Activated CD4-positive, alpha-beta T cell treated with anti-CD3 and anti-CD28 coated beads, Interleukin-2, Interleukin-6, amounts not matched to agents 100 ng/mL and 50 ng/mL, durations not matched to agents 16 hours and 8 hours (primary cell): ENCODE measurements around the gene PTPRU.

Source experiments
- DNase-seq: peaks from one replicate; pipeline ENCODE4 v3.0.0-alpha.2; 2020

The PTPRU gene

GRCh38 chr1:29342351-29342750 lies 106.0 kb downstream of the PTPRU start:
- DNase-seq: no peak

DNA sequence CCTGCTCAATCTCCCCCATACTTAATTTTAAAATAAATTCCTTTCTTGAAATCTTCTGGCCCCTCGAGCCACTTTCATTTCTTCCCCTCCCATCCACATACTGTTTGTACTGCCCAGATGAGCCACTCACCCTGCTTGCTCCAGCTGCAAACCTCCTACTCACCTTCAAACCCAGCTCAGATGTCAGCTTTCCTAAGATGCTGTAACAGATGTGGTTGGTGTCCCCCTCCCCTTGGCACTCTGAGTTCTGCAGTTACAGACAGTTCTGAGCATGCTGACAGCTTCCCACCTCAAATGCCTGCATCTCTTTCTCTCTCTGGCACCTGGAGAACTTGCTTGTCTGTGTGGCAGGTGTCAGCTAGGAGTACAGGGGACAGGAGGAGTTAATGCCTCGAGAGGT lies 106.7 kb downstream of the PTPRU start:
- DNase-seq: no peak

- DNase-seq: no peak
These were observed 107.2 kb downstream of the PTPRU start for GRCh38 chr1:29343476-29343875.

DNA sequence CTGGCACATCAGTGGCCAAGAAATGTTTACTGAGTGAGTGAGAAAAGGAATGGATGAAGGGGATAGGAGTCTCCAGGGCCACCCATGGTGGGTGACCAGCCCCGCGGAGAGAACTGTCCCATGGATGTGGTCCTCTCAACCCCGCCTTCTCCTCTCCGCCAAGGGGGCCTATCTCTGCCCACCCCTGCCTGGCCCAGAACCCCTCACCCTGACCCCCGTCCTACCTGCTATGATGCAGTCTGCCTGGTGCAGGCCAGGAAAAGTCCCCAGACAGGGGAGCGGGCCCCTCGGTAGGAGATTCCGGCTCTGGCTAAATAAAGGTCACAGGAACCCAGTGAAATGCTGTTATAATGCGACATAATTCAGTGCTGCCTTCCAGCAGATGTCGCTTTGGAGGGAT lies 107.6 kb downstream of the PTPRU start:
- no peak for DNase-seq

GRCh38 chr1:29344336-29344735 lies 108.0 kb downstream of the PTPRU start:
- no peak for DNase-seq

GRCh38 chr1:29346576-29346975 lies 110.3 kb downstream of the PTPRU start:
- DNase-seq: no peak

- DNase-seq: no peak
These were observed 113.7 kb downstream of the PTPRU start for GRCh38 chr1:29349871-29350491.

- no peak for DNase-seq
These were observed 116.5 kb downstream of the PTPRU start for GRCh38 chr1:29352719-29353420.

DNA sequence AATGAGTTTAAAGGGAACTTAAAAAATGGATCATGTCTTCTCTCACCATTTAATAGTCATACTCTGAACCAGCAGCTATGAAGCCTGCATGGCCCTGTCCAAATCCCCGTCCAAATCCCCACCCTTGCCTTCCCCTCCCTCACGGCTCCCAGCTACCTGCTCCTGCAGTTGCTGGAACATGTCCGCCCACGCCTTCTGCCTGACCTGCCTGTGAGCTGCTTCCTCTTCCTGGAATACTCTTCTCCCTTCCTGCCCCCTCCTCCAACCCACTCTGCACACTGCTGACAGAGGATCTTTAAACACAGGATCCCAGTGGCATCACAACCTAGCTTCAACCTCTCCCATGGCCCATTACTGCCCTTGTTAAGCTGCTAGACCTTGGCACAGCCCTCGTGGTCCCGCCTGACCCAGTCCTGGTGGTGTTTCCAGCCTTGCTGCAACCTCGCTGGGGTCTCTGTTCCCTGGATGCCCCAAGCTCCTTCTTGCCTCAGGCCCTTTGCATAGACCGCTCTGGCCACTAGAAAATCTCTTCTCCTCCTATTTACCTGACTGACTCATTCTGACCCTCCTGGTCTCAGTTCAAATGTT lies 118.3 kb downstream of the PTPRU start:
- no peak for DNase-seq

GRCh38 chr1:29355375-29355774 lies 119.1 kb downstream of the PTPRU start:
- no peak for DNase-seq

DNA sequence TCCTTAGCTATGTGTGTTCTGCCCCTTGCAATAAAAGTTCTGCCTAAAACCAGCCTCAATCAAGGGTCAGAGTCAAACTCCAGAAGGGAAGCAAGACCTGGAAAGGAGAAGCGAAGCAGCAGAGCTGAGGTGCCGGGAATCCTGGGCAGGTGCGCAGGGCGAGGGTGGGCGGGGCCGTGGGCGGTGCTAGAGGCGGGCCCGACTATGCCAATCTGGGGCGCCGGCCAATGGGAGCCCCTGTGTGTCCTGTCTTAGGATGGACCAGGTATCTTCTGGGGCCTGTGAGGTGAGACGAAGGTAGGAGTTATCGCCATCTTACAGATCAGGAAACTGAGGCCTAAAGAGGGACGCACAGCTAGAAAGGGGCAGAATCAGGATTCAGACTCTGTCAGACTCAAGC lies 120.3 kb downstream of the PTPRU start:
- DNase-seq: no peak

- DNase-seq: no peak
These were observed 121.1 kb downstream of the PTPRU start for GRCh38 chr1:29357452-29357851.

DNA sequence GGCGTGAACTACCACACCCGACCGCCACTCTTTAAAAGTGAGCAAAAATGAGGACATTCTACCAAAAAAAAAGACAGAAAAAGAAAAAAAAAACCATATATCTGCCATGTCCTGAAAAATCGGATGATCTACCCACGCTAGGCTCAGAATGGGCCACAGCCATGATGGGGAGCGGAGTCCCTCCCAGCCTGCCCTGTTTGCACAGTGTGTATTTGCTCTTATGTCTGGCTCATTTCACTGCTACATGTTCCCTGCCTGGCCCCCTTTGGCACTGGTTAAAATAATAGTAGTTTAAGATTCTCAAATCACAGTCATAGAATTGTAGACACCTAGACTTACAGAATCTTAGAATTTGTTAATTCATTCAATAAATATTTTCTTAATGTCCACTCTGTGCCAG lies 121.9 kb downstream of the PTPRU start:
- DNase-seq: no peak

DNA sequence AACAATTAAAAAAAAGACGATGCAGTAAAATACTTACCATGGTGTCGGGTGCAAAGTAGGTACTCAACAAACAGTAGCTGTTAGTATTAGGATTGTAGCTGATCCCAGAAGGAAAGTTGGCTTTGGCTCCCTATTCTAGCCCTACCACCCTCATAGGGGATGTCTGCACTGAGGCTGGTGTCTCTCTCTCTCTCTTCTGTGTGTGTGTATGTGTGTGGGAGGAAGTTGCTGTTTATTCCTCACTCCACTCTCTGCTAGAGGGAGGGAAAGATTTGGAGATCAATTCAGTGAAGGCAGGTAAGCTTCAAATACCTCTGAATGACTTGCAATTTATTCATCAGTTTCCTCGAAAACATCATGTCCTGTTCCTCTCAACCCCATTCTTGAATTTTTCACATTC lies 124.4 kb downstream of the PTPRU start:
- no peak for DNase-seq

- no peak for DNase-seq
These were observed 125.4 kb downstream of the PTPRU start for GRCh38 chr1:29361686-29362085.

DNA sequence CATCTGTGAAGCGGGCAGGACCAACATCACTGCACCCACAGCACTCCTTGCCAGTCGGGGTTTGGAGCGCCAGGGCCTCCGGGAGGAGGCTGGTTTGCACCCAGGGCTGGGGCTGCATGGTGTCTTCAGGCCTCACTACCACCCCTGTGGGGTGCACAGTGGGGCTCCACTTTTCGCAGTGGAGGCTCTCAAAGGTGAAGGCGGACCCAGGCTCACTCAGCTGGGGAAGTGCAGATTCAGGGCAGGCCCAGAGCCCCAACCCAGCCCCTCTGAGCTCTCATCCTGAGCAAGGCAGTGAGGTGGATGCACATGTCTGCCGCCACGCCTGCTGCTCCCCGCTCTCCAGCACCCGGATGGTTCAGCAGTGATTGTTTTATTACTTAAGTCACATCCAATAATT lies 125.8 kb downstream of the PTPRU start:
- DNase-seq: no peak

- DNase-seq: no peak
These were observed 126.4 kb downstream of the PTPRU start for GRCh38 chr1:29362764-29363163.

GRCh38 chr1:29363536-29363935 lies 127.2 kb downstream of the PTPRU start:
- DNase-seq: no peak

DNA sequence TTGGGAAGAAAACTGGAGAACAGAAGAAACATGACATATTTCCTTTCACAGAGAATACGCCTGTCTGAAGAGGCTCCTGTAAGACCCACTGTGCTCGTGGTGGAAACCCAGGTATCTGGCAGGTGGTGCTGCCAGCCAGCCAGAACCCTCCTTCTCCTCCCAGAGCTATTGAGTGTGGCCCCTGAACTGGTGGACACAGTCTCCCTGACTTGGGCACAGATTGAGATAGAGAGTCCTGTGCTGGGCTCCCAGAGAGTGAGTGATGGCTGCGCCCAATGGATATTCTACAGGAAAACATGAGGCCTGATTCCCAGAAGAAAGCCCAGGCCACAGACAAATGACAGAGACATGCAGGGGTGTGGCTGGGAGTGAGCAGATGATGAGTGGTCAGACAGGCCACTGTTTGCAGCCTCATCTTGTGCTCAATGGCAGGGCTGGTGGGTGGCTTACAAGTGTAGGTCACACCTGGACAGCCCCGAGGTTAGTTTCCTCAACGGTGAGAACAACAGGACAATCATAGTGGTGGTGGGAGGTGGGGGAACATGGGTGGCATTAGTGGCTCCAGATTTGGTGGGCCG lies 127.9 kb downstream of the PTPRU start:
- DNase-seq: no peak

GRCh38 chr1:29365906-29366670 lies 129.8 kb downstream of the PTPRU start:
- no peak for DNase-seq

DNA sequence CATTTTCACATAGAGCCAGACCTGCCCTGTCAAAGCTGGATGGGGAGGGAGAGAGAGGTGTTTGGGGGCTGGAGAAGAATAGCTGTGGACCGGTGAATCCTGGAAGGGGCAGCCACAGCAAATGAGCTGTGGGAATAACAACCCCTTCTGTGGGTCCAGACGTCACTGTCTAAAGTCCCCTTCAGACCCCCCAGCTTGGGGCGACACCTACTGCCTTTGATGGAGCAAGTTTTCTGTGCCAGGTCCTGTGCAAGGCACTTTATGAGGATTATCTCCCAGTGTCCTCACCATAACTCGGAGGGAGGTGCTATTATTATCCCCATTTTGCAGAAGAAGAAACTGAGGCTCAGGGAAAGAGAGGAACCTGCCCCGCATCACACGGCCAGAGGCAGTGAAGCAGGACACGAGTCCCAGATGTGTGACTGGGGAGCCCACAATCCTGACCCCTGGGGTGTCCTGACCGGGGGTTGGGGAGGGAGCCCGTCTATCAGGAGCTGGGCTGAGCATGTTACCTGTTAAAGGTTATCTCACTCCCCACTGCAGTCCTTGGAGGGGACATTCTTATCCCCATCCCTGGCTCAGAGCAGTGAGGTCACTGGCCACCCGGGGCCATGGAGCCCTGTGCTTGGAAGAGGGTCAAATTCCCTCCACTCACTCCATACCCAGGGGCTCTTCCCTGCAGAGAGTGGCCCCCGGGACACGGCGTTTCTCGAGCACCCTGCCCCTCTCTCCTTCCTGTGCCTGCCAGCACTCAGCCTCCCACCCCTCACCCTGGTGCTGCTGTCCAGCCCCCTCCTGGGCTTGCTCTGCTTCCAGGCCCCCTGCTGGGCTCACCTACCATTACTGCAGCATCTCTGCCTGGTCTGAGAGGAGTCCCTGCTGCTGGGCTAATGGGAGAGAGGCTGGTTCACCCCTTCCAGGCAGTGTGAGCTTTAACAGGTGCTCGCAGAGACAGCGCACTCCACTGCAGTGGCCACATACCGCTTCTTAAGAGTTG lies 132.9 kb downstream of the PTPRU start:
- no peak for DNase-seq

DNA sequence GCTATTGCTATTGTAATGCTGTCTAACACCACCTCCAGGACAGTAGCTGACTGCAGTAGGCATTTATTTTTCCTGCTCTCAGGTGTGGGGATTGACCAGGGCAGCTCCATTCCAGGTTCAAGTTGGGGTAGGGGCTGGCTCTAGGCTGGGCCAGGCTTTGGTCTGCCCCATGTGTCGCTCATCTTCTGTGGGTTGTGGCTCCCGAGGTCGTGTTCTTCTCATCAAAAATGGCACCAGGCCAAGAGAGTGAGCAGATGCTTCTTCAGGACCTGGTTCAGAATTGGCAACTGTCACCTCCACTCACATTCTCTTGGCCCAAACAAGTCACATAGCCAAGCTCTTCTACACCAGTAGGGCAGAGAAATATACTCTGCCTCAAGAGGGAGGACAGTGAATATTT lies 133.7 kb downstream of the PTPRU start:
- DNase-seq: no peak
